ENCODE data around the gene ITSN2. TPM values are rescaled to one million over a fixed set of nuclear protein-coding genes. Genes with fewer than 3 reads are reported as not detected.
"Not testable (repeated sequence)": the region's sequence is repeated elsewhere in the genome, so short reads cannot be mapped to it uniquely, and the experiment has no call there.

ITSN2 gene
- total RNA-seq (ENCODE audit: unreplicated experiment): 6.4 TPM
- long read RNA-seq, partial matches to known transcripts: 1 of 1 reads
- long read RNA-seq, other reads (novel, unspliced or antisense): 0 of 1 reads

DNA sequence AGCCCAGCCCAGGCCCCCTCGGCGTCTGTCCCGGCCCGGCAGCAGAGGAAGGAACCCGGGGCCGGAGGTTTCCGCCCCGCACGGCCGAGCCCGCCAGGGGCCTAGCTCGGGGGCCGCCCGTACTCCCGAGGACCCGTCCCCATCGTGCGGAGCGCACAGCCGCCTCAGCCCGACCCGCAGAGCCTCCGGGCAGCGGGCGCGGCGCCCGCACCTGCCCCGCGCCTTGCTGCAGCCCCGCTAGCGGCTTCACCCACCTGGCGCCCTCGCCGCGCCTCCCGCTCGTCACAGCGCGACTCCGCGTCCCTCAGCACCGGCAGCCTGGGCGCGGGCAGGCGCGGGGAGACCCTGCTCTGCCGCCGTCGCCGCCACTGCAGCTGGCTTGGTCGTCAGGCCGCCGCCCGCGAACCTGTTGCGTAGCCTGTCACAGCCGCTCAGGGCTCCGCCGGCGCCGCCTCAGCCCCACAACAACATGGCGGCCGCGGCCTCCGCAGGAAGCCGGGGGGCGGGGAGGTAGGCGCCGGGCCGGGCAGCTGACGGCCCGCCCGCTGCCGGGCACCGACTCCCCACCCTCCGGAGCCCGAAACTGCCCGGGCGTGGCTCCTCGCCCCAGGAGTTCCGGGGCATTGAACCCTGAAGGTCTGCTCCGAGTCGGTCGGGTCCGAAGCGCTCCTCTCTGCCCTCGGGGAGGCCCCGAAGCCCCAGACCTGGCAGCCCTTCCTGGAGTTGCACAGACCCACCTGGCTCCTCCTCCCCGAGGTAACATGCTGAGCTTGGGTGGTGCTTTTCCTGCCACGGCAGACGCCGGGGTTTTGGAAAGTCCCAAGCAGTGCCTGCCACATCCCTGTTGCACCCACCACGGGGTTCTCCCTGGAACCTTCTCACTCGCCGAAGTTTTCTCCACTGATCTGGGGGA, at the start of gene ITSN2:
Gene ITSN2, minus strand, starts transcription at position 487 of the 913 bp plus-strand sequence. CDS start 32,454 bp downstream, outside the sequence.
- H3K27ac Mint-ChIP-seq (ENCODE audit: unreplicated experiment): no peak within 1 kb of the TSS
- peaks cover 7% of the 10 kb centered on the region for H3K9me3 Mint-ChIP-seq (ENCODE audit: unreplicated experiment)
- TF ChIP-seq, protein P1, sequence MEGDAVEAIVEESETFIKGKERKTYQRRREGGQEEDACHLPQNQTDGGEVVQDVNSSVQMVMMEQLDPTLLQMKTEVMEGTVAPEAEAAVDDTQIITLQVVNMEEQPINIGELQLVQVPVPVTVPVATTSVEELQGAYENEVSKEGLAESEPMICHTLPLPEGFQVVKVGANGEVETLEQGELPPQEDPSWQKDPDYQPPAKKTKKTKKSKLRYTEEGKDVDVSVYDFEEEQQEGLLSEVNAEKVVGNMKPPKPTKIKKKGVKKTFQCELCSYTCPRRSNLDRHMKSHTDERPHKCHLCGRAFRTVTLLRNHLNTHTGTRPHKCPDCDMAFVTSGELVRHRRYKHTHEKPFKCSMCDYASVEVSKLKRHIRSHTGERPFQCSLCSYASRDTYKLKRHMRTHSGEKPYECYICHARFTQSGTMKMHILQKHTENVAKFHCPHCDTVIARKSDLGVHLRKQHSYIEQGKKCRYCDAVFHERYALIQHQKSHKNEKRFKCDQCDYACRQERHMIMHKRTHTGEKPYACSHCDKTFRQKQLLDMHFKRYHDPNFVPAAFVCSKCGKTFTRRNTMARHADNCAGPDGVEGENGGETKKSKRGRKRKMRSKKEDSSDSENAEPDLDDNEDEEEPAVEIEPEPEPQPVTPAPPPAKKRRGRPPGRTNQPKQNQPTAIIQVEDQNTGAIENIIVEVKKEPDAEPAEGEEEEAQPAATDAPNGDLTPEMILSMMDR (IDR thresholded peaks at IDR 0.05; ENCODE audit: partially characterized antibody, unreplicated experiment): no peak
- peak; percentile 85 for DNase-seq
- H3K4me1 Mint-ChIP-seq (ENCODE audit: low read depth, unreplicated experiment): peaks cover 7% of the 10 kb centered on the region
- peaks cover 7% of the 10 kb centered on the region for H3K27me3 Mint-ChIP-seq (ENCODE audit: unreplicated experiment)
- no peaks in the 10 kb centered on the region for H3K36me3 Mint-ChIP-seq (ENCODE audit: unreplicated experiment)
- H3K4me3 Mint-ChIP-seq (ENCODE audit: unreplicated experiment): peak within 1 kb of the TSS; percentile 91

- no peaks in the 10 kb centered on the region for H3K9me3 Mint-ChIP-seq (ENCODE audit: unreplicated experiment)
- peaks cover 3% of the 10 kb centered on the region for H3K27me3 Mint-ChIP-seq (ENCODE audit: unreplicated experiment)
- TF ChIP-seq, protein P1 (IDR thresholded peaks at IDR 0.05; ENCODE audit: partially characterized antibody, unreplicated experiment): no peak
- no peak overlapping the region for H3K27ac Mint-ChIP-seq (ENCODE audit: unreplicated experiment)
- no peak overlapping the region for H3K4me3 Mint-ChIP-seq (ENCODE audit: unreplicated experiment)
- H3K4me1 Mint-ChIP-seq (ENCODE audit: low read depth, unreplicated experiment): peaks cover 14% of the 10 kb centered on the region
- no peaks in the 10 kb centered on the region for H3K36me3 Mint-ChIP-seq (ENCODE audit: unreplicated experiment)
- DNase-seq: no peak
Measured at GRCh38 chr2:24409171-24409570, 48.8 kb upstream of the ITSN2 start.

DNA sequence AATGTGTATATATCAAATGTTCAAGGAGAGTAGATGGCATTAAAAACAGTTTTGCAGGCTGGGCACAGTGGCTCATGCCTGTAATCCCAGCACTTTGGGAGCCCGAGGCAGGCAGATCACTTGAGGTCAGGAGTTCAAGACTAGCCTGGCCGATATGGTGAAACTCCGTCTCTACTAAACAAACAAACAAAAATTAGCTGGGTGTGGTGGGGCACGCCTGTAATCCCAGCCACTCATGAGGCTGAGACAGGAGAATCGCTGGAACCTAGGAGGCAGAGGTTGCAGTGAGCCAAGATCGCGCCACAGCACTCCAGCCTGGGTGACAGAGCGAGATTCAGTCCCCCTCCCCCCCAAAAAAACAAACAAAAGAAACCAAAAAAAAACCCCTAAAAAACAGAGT, 48.4 kb upstream of the ITSN2 start:
- not testable (repeated sequence) for H3K9me3 Mint-ChIP-seq (ENCODE audit: unreplicated experiment); H3K27ac Mint-ChIP-seq (ENCODE audit: unreplicated experiment); DNase-seq; H3K27me3 Mint-ChIP-seq (ENCODE audit: unreplicated experiment); H3K4me3 Mint-ChIP-seq (ENCODE audit: unreplicated experiment); H3K36me3 Mint-ChIP-seq (ENCODE audit: unreplicated experiment)
- H3K4me1 Mint-ChIP-seq (ENCODE audit: low read depth, unreplicated experiment): peaks cover 14% of the 10 kb centered on the region

DNA sequence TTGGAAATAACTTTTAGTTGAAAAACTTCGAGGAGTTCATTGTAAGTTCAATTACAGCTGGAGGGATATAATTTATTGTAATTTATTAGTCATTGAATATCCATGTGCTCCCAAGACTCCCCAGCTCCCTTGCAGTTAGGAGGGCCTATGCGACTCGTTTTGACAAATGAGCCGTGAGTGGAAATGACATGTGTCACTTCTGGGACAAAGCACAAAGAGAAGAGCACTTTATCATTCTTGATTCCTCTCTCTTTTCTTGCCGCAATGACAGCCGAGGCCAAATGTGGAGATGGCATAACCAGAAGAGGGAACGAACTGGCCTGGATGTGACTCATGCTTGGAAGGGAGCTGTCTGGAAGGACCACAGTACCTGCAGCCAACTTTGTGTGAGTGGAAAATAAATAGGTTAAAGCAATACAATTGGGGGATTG, 44.2 kb upstream of the ITSN2 start:
- Mint-ChIP-seq H3K27ac (ENCODE audit: unreplicated experiment) (no peak overlapping the region), H3K4me1 (ENCODE audit: low read depth, unreplicated experiment) (peaks cover 2% of the 10 kb centered on the region), H3K4me3 (ENCODE audit: unreplicated experiment) (no peak overlapping the region), H3K9me3 (ENCODE audit: unreplicated experiment) (no peaks in the 10 kb centered on the region), H3K27me3 (ENCODE audit: unreplicated experiment) (no peaks in the 10 kb centered on the region), H3K36me3 (ENCODE audit: unreplicated experiment) (no peaks in the 10 kb centered on the region)
- TF ChIP-seq, protein P1 (IDR thresholded peaks at IDR 0.05; ENCODE audit: partially characterized antibody, unreplicated experiment): no peak
- no peak for DNase-seq

DNA sequence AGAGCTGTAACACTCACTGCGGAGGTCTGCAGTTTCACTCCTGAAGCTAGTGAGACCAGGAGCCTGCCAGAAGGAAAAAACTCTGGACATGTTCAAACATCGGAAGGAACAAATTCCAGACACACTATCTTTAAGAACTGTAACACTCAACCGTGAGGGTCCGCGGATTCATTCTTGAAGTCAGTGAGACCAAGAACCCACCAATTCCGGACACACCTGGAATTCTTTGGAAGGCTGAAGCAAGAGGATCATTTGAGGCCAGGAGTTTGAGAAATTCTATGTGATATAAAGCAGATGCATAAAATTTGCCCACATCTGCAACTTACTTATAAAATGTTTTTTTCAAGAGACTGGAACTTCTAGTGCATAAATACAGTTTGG, 43.5 kb upstream of the ITSN2 start:
- TF ChIP-seq, protein P1 (IDR thresholded peaks at IDR 0.05; ENCODE audit: partially characterized antibody, unreplicated experiment): no peak
- DNase-seq: no peak
- Mint-ChIP-seq H3K4me3 (ENCODE audit: unreplicated experiment) (no peak overlapping the region), H3K9me3 (ENCODE audit: unreplicated experiment) (no peaks in the 10 kb centered on the region), H3K27me3 (ENCODE audit: unreplicated experiment) (no peaks in the 10 kb centered on the region), H3K27ac (ENCODE audit: unreplicated experiment) (no peak overlapping the region), H3K4me1 (ENCODE audit: low read depth, unreplicated experiment) (peaks cover 2% of the 10 kb centered on the region), H3K36me3 (ENCODE audit: unreplicated experiment) (no peaks in the 10 kb centered on the region)

Data from glutamatergic neuron (in vitro differentiated cells).